K562 (cell line): ENCODE results near the gene SEC14L2. TPM values are rescaled to one million over a fixed set of nuclear protein-coding genes. Genes with fewer than 3 reads are reported as not detected.

Experiments
- ARID2 ChIP-seq: fragments of 450-650 bp; IDR thresholded peaks from 2 replicates; pipeline ENCODE4 v1.6.1; 2017; ENCODE audit warnings: antibody characterized with exemption, mild to moderate bottlenecking
- CXXC5 ChIP-seq: fragments of 250-450 bp; sonication (Bioruptor Pico); IDR thresholded peaks from 2 replicates; pipeline ENCODE4 v1.8.0; 2022; ENCODE audit warnings: inconsistent platforms, mild to moderate bottlenecking, moderate library complexity
- GMEB1 ChIP-seq: fragments of 250-450 bp; sonication (Bioruptor Pico); IDR thresholded peaks from 2 replicates; pipeline ENCODE4 v1.4.0; 2020; ENCODE audit warnings: mild to moderate bottlenecking
- MAZ ChIP-seq, 2 experiments: fragments of 450-650 bp in 1 of 2; sonication (generic) in 1 of 2; formaldehyde crosslinking; IDR thresholded peaks in 1 of 2; conservative IDR thresholded peaks in 1 of 2; 2 replicates each; pipeline versions ENCODE4 v1.4.0 to v1.5.0; 2020; ENCODE audit warnings: mild to moderate bottlenecking in 1 of 2, missing genetic modification reagents in 1 of 2
- MEF2D ChIP-seq: conservative IDR thresholded peaks from 2 replicates; pipeline ENCODE4 v1.6.1; 2016; ENCODE audit warnings: low read depth, missing genetic modification characterization, missing compliant biosample characterization
- MYC ChIP-seq, 2 experiments: fragments of 250-450 bp in 1 of 2; sonication (Bioruptor Pico) in 1 of 2; IDR thresholded peaks; 2 replicates each; pipeline versions ENCODE4 v1.5.1 to v1.6.1; 2012 to 2021; ENCODE audit warnings: low read depth in 2 of 2, borderline replicate concordance in 1 of 2, improper control_type of control experiment in 1 of 2, low read length in 1 of 2, mild to moderate bottlenecking in 1 of 2, moderate library complexity in 1 of 2
- NONO ChIP-seq, 2 experiments: fragments of 200-400 bp in 1 of 2; fragments of 450-650 bp in 1 of 2; formaldehyde crosslinking in 1 of 2; IDR thresholded peaks; 2 replicates each; pipeline ENCODE4 v1.6.1; 2017; ENCODE audit warnings: low read depth in 2 of 2, mild to moderate bottlenecking in 2 of 2, moderate library complexity in 2 of 2, low read length in 1 of 2
- POLR2G ChIP-seq: fragments of 200-400 bp; formaldehyde crosslinking; IDR thresholded peaks from 2 replicates; pipeline ENCODE4 v1.6.1; 2017; ENCODE audit warnings: low read depth, mild to moderate bottlenecking, antibody characterized with exemption, low read length, moderate library complexity
- RAD21 ChIP-seq, 2 experiments: fragments of 250-450 bp in 1 of 2; fragments of 450-650 bp in 1 of 2; sonication (Bioruptor Pico) in 1 of 2; formaldehyde crosslinking in 1 of 2; IDR thresholded peaks in 1 of 2; conservative IDR thresholded peaks in 1 of 2; 2 replicates each; pipeline versions ENCODE4 v1.4.0 to v1.8.0; 2020 to 2022; ENCODE audit warnings: mild to moderate bottlenecking in 2 of 2, moderate library complexity in 1 of 2
- ZNF263 ChIP-seq: sonication (generic); formaldehyde crosslinking; IDR thresholded peaks from 2 replicates; pipeline ENCODE4 v1.8.0; 2022; ENCODE audit warnings: mild to moderate bottlenecking, missing genetic modification reagents, borderline replicate concordance
- ZNF639 ChIP-seq, 2 experiments: fragments of 200-800 bp in 1 of 2; sonication (Bioruptor generic) in 1 of 2; sonication (generic) in 1 of 2; formaldehyde crosslinking in 1 of 2; IDR thresholded peaks in 1 of 2; conservative IDR thresholded peaks in 1 of 2; 2 replicates each; pipeline versions ENCODE4 v1.5.0 to v1.6.1; 2016 to 2020; ENCODE audit warnings: missing compliant biosample characterization in 1 of 2, missing genetic modification characterization in 1 of 2, missing genetic modification reagents in 1 of 2
- polyA plus RNA-seq, 8 experiments: library from polyadenylated mRNA; depleted of rRNA in 4 of 8; stranded (reverse) in 5 of 8; unstranded in 3 of 8; fragments of >200 nt; fragmentation: Nextera tagmentation in 2 of 8; fragmentation: Illumina TruSeq in 1 of 8; extraction: Ambion mirVana in 2 of 8; extraction: Trizol in 1 of 8; gene quantifications; 2 replicates each; pipeline versions ENCODE4 v1.2.1 to v1.2.3, GENCODE V29; 2011 to 2014; ENCODE audit warnings: inconsistent platforms in 1 of 8, missing spikeins in 1 of 8
- total RNA-seq, 7 experiments: library from RNA; depleted of rRNA in 6 of 7; stranded (reverse); fragments of >200 nt in 6 of 7; fragmentation: Illumina TruSeq in 2 of 7; extraction: Trizol in 2 of 7; gene quantifications; 2 replicates each; pipeline versions ENCODE4 v1.2.1 to v1.2.3, GENCODE V29; 2011 to 2021; ENCODE audit warnings: low replicate concordance in 1 of 7
- TF ChIP-seq, protein P1 (sequence below), 2 experiments: fragments of 450-650 bp; formaldehyde crosslinking in 1 of 2; IDR thresholded peaks; 2 replicates each; pipeline versions ENCODE4 v1.4.0 to v1.6.1; 2014 to 2020; ENCODE audit warnings: mild to moderate bottlenecking in 2 of 2, borderline replicate concordance in 1 of 2, low read depth in 1 of 2

SEC14L2 gene
- total and polyA plus RNA-seq, 9 of the 15 experiments (the other 6 are each of a cell fraction or from before 2014, with no cell fraction given) = 0.03 to 0.17 (median 0.10) TPM

DNA sequence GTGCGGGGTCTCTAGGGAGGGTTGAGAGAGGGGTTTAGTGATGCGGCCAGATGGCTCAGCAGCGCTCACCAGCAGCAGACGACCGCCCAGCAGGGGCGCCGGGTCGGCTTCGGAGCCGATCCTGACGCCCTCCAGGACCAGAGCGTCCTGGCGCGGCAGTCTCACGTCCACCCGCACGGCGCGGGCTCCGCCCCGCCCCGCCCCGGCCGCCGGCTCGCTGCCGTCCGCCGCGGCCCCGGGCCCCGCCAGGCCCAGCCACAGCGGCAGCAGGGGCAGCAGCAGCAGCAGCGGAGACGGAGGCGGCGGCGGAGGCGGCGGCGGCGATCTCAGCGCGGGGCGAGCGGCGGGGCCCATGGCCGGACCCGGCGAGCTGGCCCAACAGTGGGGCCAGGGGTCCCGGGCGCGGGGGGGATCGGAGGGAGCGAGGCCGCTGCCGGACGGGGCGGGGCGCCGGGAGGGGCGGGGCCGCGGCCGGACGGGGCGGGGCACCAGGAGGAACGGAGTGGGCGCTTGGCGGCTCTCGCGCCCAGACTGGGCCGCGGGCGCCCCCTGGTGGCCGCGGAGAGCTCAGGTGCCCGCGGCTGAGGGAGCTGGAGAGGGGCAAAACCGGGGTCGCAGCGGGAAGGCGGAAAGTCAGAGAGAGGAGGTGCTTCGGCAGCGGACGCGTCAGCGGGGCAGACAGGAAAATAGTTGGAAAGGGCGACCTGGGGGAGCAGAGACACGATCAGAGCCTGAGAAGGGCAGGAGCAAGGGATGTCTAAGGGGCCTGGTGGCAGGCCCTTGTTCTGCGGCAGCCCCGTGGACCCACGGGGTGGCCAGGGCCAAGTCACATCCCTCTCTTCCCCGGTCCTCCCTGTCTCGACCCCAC lies 9.6 kb upstream of the SEC14L2 start, which contains the start of gene RNF215 (continued):
- no peak for TF ChIP-seq MYC (IDR thresholded peaks at IDR 0.05; ENCODE audit: low read depth, low read length)
- TF ChIP-seq MYC (CRISPR knock-in tag; IDR thresholded peaks at IDR 0.05; ENCODE audit: borderline replicate concordance, low read depth) = no peak
- peak; percentile 57; the same call in 1 of the 2 replicates for TF ChIP-seq POLR2G
- peak; percentile 38; the same call in 1 of the 2 replicates for TF ChIP-seq ARID2
- 0 out of 4 replicates have a peak, but pooled peaks of 1 of the 2 experiments have one; percentile 51 for TF ChIP-seq NONO (IDR thresholded peaks at IDR 0.05; ENCODE audit: low read depth in 2 of 2, low read length in 1 of 2)
- TF ChIP-seq, protein P1, sequence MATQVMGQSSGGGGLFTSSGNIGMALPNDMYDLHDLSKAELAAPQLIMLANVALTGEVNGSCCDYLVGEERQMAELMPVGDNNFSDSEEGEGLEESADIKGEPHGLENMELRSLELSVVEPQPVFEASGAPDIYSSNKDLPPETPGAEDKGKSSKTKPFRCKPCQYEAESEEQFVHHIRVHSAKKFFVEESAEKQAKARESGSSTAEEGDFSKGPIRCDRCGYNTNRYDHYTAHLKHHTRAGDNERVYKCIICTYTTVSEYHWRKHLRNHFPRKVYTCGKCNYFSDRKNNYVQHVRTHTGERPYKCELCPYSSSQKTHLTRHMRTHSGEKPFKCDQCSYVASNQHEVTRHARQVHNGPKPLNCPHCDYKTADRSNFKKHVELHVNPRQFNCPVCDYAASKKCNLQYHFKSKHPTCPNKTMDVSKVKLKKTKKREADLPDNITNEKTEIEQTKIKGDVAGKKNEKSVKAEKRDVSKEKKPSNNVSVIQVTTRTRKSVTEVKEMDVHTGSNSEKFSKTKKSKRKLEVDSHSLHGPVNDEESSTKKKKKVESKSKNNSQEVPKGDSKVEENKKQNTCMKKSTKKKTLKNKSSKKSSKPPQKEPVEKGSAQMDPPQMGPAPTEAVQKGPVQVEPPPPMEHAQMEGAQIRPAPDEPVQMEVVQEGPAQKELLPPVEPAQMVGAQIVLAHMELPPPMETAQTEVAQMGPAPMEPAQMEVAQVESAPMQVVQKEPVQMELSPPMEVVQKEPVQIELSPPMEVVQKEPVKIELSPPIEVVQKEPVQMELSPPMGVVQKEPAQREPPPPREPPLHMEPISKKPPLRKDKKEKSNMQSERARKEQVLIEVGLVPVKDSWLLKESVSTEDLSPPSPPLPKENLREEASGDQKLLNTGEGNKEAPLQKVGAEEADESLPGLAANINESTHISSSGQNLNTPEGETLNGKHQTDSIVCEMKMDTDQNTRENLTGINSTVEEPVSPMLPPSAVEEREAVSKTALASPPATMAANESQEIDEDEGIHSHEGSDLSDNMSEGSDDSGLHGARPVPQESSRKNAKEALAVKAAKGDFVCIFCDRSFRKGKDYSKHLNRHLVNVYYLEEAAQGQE (IDR thresholded peaks at IDR 0.05; ENCODE audit: borderline replicate concordance) = peak; percentile 64; the same call in 1 of the 2 replicates
- TF ChIP-seq, protein P1 (CRISPR knock-in tag; IDR thresholded peaks at IDR 0.05; ENCODE audit: low read depth) = no peak
- TF ChIP-seq CXXC5 (CRISPR knock-in tag) = peak; percentile 60
- 0 out of 2 replicates have a peak, but pooled peaks have one; percentile 29 for TF ChIP-seq ZNF263 (CRISPR knock-in tag)
- peak; percentile 66 to 75 for TF ChIP-seq RAD21 (CRISPR knock-in tag; conservative IDR thresholded peaks at IDR 0.05 in 1 of 2, IDR thresholded peaks at IDR 0.05 in 1 of 2)
- TF ChIP-seq MEF2D = no peak
- TF ChIP-seq GMEB1 = peak; percentile 27; the same call in 1 of the 2 replicates
- peak; percentile 47 to 55; a peak in 1 of 4 replicates for TF ChIP-seq MAZ (CRISPR knock-in tag; conservative IDR thresholded peaks at IDR 0.05 in 1 of 2, IDR thresholded peaks at IDR 0.05 in 1 of 2)
- TF ChIP-seq ZNF639 (CRISPR knock-in tag; conservative IDR thresholded peaks at IDR 0.05 in 1 of 2, IDR thresholded peaks at IDR 0.05 in 1 of 2) = peak in 1 of 2 experiments; percentile 58; a peak in 1 of 4 replicates
